ENCODE results near the gene NRIP1. TPM values are rescaled to one million over a fixed set of nuclear protein-coding genes. Genes with fewer than 3 reads are reported as not detected.

NRIP1 gene
- total RNA-seq, 1 experiment from 2014 or later = 10.4 TPM

GRCh38 chr21:15054606-15055239, 10.1 kb downstream of the NRIP1 start:
- no peaks in the 10 kb centered on the region for H3K9me3 ChIP-seq (ENCODE audit: control insufficient read depth, low read depth, low read length)
- Mint-ChIP-seq H3K27ac (no peak overlapping the region), H3K36me3 (ENCODE audit: insufficient read depth in 1 of 3, low read depth in 3 of 3) (no peaks in the 10 kb centered on the region), H3K27me3 (ENCODE audit: low read depth) (no peaks in the 10 kb centered on the region), H3K9me3 (no peaks in the 10 kb centered on the region), H3K4me1 (peaks cover 55 to 64% of the 10 kb centered on the region in 2 experiments), H3K4me3 (no peak overlapping the region)
- peaks cover 6% of the 10 kb centered on the region for H3K79me1 ChIP-seq (ENCODE audit: insufficient read depth, low read depth, low read length, poor library complexity, severe bottlenecking)
- no peak for DNase-seq
- H2BK15ac ChIP-seq (ENCODE audit: low read depth, low read length) = no peak overlapping the region
- no peak overlapping the region for H2AK5ac ChIP-seq (ENCODE audit: insufficient read length, low read length)
- H2BK12ac ChIP-seq (ENCODE audit: insufficient read length, low read depth, low read length) = no peak overlapping the region
- H2BK120ac ChIP-seq (ENCODE audit: low read depth, low read length, poor library complexity, severe bottlenecking) = no peak overlapping the region
- no peak overlapping the region for H2BK5ac ChIP-seq (ENCODE audit: insufficient read length, low read length)
- no peaks in the 10 kb centered on the region for H4K20me1 ChIP-seq (ENCODE audit: control insufficient read depth, insufficient read depth, insufficient read length)
- no peak overlapping the region for H2AFZ ChIP-seq (ENCODE audit: low read length)
- no peak overlapping the region for H3K4ac ChIP-seq (ENCODE audit: low read depth, low read length)
- H3K4me1 ChIP-seq (ENCODE audit: insufficient read depth, low read length) = peaks cover 6% of the 10 kb centered on the region
- H3K23me2 ChIP-seq (ENCODE audit: insufficient read length, low read depth, low read length, poor library complexity, severe bottlenecking) = no peaks in the 10 kb centered on the region
- no peak overlapping the region for H3K4me2 ChIP-seq (ENCODE audit: insufficient read depth, insufficient read length, low read length)
- H3K27ac ChIP-seq (ENCODE audit: insufficient read length, low read depth, low read length) = no peak overlapping the region
- H3K18ac ChIP-seq (ENCODE audit: insufficient read length, low read depth, low read length) = no peak overlapping the region
- no peak overlapping the region for H4K8ac ChIP-seq (replicated peaks; ENCODE audit: insufficient read length, low read depth, low read length)
- no CpG with 5 or more reads among the region's 4 CpGs for WGBS (ENCODE audit: extremely low coverage, insufficient read length, low lambda C conversion rate)
- no peak overlapping the region for H3K56ac ChIP-seq (ENCODE audit: insufficient read length, low read depth, low read length)
- peak overlapping the region; percentile 23 for H3K23ac ChIP-seq (ENCODE audit: insufficient read length, low read depth, low read length)
- H4K91ac ChIP-seq (ENCODE audit: insufficient read length, low read depth, low read length) = no peak overlapping the region
- no peak overlapping the region for H3T11ph ChIP-seq (ENCODE audit: low read length)
- H3K9ac ChIP-seq (ENCODE audit: extremely low read depth, insufficient read length, low read length) = no peak overlapping the region
- no peak overlapping the region for H2BK20ac ChIP-seq (ENCODE audit: low read depth, low read length, poor library complexity, severe bottlenecking)
- no peak overlapping the region for H3K14ac ChIP-seq (ENCODE audit: insufficient read depth, low read length)
- TF ChIP-seq, protein P1, sequence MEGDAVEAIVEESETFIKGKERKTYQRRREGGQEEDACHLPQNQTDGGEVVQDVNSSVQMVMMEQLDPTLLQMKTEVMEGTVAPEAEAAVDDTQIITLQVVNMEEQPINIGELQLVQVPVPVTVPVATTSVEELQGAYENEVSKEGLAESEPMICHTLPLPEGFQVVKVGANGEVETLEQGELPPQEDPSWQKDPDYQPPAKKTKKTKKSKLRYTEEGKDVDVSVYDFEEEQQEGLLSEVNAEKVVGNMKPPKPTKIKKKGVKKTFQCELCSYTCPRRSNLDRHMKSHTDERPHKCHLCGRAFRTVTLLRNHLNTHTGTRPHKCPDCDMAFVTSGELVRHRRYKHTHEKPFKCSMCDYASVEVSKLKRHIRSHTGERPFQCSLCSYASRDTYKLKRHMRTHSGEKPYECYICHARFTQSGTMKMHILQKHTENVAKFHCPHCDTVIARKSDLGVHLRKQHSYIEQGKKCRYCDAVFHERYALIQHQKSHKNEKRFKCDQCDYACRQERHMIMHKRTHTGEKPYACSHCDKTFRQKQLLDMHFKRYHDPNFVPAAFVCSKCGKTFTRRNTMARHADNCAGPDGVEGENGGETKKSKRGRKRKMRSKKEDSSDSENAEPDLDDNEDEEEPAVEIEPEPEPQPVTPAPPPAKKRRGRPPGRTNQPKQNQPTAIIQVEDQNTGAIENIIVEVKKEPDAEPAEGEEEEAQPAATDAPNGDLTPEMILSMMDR (conservative IDR thresholded peaks at IDR 0.05) = no peak
- H4K5ac ChIP-seq (ENCODE audit: insufficient read length, low read depth, low read length) = no peak overlapping the region
- peaks cover 2% of the 10 kb centered on the region; the same call in 1 of the 2 replicates for H3K79me2 ChIP-seq (ENCODE audit: insufficient read depth, low read length)
- no peaks in the 10 kb centered on the region for H3K27me3 ChIP-seq (ENCODE audit: insufficient read depth, low read length)
